AG08395 (cell line): Measurements from ENCODE around the gene PHF3.

ENCODE experiments used
- DNase-seq: peaks from one replicate; pipeline ENCODE4 v3.0.0; 2012; ENCODE audit warnings: mixed read lengths, low spot score

PHF3 gene, protein sequence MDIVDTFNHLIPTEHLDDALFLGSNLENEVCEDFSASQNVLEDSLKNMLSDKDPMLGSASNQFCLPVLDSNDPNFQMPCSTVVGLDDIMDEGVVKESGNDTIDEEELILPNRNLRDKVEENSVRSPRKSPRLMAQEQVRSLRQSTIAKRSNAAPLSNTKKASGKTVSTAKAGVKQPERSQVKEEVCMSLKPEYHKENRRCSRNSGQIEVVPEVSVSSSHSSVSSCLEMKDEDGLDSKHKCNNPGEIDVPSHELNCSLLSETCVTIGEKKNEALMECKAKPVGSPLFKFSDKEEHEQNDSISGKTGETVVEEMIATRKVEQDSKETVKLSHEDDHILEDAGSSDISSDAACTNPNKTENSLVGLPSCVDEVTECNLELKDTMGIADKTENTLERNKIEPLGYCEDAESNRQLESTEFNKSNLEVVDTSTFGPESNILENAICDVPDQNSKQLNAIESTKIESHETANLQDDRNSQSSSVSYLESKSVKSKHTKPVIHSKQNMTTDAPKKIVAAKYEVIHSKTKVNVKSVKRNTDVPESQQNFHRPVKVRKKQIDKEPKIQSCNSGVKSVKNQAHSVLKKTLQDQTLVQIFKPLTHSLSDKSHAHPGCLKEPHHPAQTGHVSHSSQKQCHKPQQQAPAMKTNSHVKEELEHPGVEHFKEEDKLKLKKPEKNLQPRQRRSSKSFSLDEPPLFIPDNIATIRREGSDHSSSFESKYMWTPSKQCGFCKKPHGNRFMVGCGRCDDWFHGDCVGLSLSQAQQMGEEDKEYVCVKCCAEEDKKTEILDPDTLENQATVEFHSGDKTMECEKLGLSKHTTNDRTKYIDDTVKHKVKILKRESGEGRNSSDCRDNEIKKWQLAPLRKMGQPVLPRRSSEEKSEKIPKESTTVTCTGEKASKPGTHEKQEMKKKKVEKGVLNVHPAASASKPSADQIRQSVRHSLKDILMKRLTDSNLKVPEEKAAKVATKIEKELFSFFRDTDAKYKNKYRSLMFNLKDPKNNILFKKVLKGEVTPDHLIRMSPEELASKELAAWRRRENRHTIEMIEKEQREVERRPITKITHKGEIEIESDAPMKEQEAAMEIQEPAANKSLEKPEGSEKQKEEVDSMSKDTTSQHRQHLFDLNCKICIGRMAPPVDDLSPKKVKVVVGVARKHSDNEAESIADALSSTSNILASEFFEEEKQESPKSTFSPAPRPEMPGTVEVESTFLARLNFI (N-terminal part only)

GRCh38 chr6:63635588-63636517 is at the start of gene PHF3:
Gene PHF3, plus strand, starts transcription at chr6:63635802. Its CDS starts 10,750 bp downstream, at chr6:63646552.
- peak; percentile 96 for DNase-seq

GRCh38 chr6:63589952-63590411 is 45.6 kb upstream of the PHF3 start:
- DNase-seq: no peak

GRCh38 chr6:63592886-63593285 is 42.7 kb upstream of the PHF3 start:
- DNase-seq: no peak

DNA sequence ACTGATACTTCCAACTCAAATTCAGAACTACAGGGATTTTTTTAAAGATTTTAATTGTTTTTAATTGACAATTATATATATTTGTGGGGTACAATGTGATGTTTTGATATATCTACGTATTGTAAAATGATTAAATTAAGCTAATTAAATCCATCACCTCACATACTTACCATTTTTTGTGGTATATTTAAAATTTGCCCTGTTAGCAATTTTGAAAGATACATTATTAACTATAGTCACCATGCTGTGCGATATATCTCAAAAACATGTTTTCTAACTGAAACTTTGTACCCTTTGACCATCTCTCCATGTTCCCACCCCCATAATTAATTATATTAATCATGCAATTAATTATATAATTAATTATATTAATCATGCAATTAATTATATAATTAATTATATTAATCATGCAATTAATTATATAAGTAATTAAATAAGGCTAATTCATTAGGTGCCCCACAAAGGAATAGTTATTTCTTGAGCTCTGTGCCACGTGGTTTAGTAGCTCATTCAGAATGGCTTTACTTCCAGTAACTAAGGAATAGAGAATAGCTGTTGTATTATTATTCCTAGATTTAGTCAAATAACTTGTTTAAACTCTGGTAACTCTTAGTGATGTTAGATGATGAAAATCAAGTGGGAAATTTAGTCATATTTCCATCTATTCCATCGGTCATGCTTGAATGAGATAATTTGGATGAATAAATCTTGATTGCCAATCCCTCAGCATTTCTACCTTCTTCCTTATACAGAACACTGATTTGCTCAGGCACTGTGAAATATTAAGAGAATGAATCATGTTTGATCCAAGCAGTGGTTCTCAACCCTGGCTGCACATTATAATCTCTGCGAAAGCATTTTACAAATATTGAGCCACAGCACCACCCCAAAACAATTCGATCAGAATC is 38.2 kb upstream of the PHF3 start:
- DNase-seq: peak; percentile 7

- DNase-seq: peak; percentile 73
These were observed 37.3 kb upstream of the PHF3 start for GRCh38 chr6:63598049-63599036.

GRCh38 chr6:63599243-63599642 is 36.4 kb upstream of the PHF3 start:
- DNase-seq: no peak

- DNase-seq: no peak
These were observed 35.5 kb upstream of the PHF3 start for GRCh38 chr6:63600136-63600535.

GRCh38 chr6:63609231-63609630 is 26.4 kb upstream of the PHF3 start:
- DNase-seq: no peak

- no peak for DNase-seq
These were observed 24.7 kb upstream of the PHF3 start for GRCh38 chr6:63610944-63611343.

GRCh38 chr6:63611560-63611959 is 24.0 kb upstream of the PHF3 start:
- DNase-seq: no peak

GRCh38 chr6:63615590-63615989 is 20.0 kb upstream of the PHF3 start:
- no peak for DNase-seq

- no peak for DNase-seq
These were observed 11.5 kb upstream of the PHF3 start for GRCh38 chr6:63624091-63624490.

DNA sequence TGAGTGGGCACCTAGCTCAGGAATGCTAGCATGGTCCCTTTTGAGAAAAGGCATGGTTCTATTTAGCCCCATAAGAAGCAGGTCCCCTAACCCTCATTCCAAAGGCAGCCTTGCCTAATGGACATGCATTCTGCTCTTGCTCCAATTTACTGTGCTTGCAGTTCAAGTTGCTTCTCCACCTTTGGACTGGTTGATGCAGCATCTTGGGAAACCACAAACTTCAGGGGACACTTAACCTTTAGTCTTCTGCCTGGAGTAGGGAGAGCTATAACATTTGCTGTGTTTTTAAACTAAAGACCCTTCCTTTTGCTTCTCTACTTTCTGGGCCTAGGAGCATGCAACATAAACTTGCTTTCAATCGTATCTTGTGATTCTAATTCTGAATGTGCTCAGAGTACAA is 5.1 kb upstream of the PHF3 start:
- no peak for DNase-seq

GRCh38 chr6:63634630-63635029 is 972 bp upstream of the PHF3 start:
- no peak for DNase-seq

- DNase-seq: no peak
These were observed 401 bp upstream of the PHF3 start for GRCh38 chr6:63635215-63635587.

- peak; percentile 18 for DNase-seq
These were observed 968 bp downstream of the PHF3 start for GRCh38 chr6:63636518-63637021.

GRCh38 chr6:63637865-63638445 is 2.4 kb downstream of the PHF3 start:
- DNase-seq: no peak

- DNase-seq: peak; percentile 43
These were observed 4.5 kb downstream of the PHF3 start for GRCh38 chr6:63640062-63640461.
